Esophagus squamous epithelium (tissue), 4 donors: ENCODE data around the gene MESD.

Source experiments
- POLR2A ChIP-seq, 4 donors: fragments of 450-650 bp; IDR thresholded peaks; one replicate each; pipeline ENCODE4 v1.6.1; 2017; ENCODE audit warnings: antibody characterized with exemption in 4 of 4, mild to moderate bottlenecking in 4 of 4, moderate library complexity in 3 of 4
- TF ChIP-seq, protein P1 (sequence below), 6 experiments: fragments of 450-650 bp in 4 of 6; fragments of 200-600 bp in 2 of 6; sonication (generic) in 2 of 6; IDR thresholded peaks; one replicate each; pipeline ENCODE4 v1.5.1; 2016 to 2019; ENCODE audit warnings: antibody characterized with exemption in 6 of 6, mild to moderate bottlenecking in 4 of 6, moderate library complexity in 4 of 6

DNA sequence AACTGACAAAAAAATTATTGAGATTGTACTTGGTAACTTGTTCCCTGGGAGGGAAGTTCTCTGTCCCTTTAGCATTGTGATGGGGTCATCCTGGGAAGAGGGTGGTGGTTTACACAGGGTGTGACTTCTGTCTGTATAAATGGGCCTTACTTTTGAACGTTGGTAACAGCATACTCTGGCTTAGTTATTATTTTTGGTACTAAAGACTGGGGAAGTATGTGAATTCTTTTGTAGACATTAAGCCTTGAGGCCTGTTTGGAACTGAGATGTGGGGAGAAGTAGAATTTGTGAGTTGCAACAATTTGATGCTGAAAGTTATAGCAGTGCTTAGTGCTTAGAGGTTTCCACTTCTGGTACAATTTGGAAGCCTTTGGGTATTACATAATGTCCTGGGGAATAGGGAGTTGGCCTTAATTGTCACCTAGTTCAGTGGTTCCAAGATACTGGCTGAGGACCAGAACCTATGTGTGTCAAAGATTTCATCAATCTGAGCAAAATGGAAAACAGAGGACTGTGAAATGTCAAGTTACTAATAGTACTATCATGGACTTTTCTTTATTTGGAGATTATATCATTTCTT lies 27.0 kb upstream of the MESD start:
- TF ChIP-seq, protein P1, sequence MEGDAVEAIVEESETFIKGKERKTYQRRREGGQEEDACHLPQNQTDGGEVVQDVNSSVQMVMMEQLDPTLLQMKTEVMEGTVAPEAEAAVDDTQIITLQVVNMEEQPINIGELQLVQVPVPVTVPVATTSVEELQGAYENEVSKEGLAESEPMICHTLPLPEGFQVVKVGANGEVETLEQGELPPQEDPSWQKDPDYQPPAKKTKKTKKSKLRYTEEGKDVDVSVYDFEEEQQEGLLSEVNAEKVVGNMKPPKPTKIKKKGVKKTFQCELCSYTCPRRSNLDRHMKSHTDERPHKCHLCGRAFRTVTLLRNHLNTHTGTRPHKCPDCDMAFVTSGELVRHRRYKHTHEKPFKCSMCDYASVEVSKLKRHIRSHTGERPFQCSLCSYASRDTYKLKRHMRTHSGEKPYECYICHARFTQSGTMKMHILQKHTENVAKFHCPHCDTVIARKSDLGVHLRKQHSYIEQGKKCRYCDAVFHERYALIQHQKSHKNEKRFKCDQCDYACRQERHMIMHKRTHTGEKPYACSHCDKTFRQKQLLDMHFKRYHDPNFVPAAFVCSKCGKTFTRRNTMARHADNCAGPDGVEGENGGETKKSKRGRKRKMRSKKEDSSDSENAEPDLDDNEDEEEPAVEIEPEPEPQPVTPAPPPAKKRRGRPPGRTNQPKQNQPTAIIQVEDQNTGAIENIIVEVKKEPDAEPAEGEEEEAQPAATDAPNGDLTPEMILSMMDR (IDR thresholded peaks at IDR 0.05): no peak
- no peak for TF ChIP-seq POLR2A (IDR thresholded peaks at IDR 0.05)
